Measurements from ENCODE around the gene OSBPL5. TPM values are rescaled to one million over a fixed set of nuclear protein-coding genes. Genes with fewer than 3 reads are reported as not detected.

OSBPL5 gene
- total and polyA plus RNA-seq, 9 of the 15 experiments (the other 6 are each of a cell fraction or from before 2014, with no cell fraction given): 0.06 to 14.8 (median 3.2) TPM

DNA sequence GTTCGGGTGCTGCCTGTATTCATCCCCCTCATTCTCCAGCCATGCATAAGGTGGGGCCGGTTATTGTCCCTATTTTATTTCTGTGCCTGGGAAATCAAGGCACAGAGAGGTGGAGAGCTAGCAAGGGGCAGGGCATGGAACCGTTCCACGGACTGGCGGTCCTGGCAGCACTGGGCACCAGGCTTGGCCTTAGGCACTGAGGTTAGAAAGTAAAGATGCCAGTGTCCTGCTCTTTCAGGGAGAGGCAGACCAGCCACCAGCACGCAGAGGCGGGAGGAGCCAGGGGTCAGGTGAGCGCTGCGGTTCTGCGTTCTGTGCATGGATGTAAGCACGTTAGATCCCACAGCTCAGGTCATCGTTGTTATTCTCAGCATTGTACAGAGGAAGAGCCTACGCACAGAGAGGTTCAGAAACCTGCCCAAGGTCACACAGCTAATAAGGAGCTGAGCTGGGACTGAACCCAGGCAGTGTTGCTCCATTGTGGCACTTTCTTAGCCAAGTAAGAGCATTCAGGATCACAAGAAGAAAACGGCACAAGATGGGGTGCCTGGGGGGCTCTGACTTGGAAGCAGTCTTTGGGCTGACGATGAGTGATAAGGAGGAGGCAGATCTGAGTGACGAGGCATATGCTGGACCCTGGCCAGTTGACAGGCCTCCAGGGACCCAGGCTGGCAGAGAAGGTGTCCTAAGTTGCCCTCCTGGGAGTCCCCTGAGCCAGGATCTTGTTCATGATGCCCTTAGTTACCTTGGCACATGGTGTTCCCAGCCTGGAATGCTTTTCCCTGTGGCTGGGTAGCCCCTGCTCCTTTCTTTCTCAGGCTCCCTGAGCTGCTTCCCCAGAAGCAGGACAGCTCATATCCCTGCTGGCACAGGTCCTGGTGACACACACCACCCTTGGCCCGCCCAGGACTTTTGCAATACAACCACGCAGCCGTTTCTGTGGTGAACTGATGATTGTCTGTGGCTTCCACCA is 41.1 kb downstream of the OSBPL5 start:
- no peak overlapping the region for H3K4me3 ChIP-seq
- FAIRE-seq: no peak
- in situ Hi-C loops (cut with MboI): no loop called here
- TF ChIP-seq, protein P1, sequence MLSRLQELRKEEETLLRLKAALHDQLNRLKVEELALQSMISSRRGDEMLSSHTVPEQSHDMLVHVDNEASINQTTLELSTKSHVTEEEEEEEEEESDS (CRISPR knock-in tag; IDR thresholded peaks at IDR 0.05): no peak
- TF ChIP-seq, protein P2, sequence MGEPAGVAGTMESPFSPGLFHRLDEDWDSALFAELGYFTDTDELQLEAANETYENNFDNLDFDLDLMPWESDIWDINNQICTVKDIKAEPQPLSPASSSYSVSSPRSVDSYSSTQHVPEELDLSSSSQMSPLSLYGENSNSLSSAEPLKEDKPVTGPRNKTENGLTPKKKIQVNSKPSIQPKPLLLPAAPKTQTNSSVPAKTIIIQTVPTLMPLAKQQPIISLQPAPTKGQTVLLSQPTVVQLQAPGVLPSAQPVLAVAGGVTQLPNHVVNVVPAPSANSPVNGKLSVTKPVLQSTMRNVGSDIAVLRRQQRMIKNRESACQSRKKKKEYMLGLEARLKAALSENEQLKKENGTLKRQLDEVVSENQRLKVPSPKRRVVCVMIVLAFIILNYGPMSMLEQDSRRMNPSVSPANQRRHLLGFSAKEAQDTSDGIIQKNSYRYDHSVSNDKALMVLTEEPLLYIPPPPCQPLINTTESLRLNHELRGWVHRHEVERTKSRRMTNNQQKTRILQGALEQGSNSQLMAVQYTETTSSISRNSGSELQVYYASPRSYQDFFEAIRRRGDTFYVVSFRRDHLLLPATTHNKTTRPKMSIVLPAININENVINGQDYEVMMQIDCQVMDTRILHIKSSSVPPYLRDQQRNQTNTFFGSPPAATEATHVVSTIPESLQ (CRISPR knock-in tag; IDR thresholded peaks at IDR 0.05): no peak
- TF ChIP-seq BCOR (IDR thresholded peaks at IDR 0.05): peak; percentile 76
- TF ChIP-seq, protein P3, sequence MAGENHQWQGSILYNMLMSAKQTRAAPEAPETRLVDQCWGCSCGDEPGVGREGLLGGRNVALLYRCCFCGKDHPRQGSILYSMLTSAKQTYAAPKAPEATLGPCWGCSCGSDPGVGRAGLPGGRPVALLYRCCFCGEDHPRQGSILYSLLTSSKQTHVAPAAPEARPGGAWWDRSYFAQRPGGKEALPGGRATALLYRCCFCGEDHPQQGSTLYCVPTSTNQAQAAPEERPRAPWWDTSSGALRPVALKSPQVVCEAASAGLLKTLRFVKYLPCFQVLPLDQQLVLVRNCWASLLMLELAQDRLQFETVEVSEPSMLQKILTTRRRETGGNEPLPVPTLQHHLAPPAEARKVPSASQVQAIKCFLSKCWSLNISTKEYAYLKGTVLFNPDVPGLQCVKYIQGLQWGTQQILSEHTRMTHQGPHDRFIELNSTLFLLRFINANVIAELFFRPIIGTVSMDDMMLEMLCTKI (IDR thresholded peaks at IDR 0.05; ENCODE audit: partially characterized antibody): no peak
- no peak for TF ChIP-seq SNRNP70 (optimal IDR thresholded peaks at IDR 0.05; ENCODE audit: low read depth, low read length)
- TF ChIP-seq SMAD1 (IDR thresholded peaks at IDR 0.05; ENCODE audit: low read depth, low read length, partially characterized antibody): no peak
- TF ChIP-seq BRD4 (IDR thresholded peaks at IDR 0.05): no peak
- no peak for TF ChIP-seq STAT5A (IDR thresholded peaks at IDR 0.05; ENCODE audit: borderline replicate concordance, low read length)
- TF ChIP-seq SREBF2 (CRISPR knock-in tag; IDR thresholded peaks at IDR 0.05): no peak
- no peak for TF ChIP-seq ZSCAN29 (IDR thresholded peaks at IDR 0.05)
- TF ChIP-seq, protein P4, sequence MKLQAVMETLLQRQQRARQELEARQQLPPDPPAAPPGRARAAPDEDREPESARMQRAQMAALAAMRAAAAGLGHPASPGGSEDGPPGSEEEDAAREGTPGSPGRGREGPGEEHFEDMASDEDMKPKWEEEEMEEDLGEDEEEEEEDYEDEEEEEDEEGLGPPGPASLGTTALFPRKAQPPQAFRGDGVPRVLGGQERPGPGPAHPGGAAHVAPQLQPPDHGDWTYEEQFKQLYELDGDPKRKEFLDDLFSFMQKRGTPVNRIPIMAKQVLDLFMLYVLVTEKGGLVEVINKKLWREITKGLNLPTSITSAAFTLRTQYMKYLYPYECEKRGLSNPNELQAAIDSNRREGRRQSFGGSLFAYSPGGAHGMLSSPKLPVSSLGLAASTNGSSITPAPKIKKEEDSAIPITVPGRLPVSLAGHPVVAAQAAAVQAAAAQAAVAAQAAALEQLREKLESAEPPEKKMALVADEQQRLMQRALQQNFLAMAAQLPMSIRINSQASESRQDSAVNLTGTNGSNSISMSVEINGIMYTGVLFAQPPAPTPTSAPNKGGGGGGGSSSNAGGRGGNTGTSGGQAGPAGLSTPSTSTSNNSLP (IDR thresholded peaks at IDR 0.05; ENCODE audit: borderline replicate concordance, low read depth, low read length): no peak
- TF ChIP-seq ZNF561 (CRISPR knock-in tag; conservative IDR thresholded peaks at IDR 0.05): no peak
- 0 out of 2 replicates have a peak, but pooled peaks have one; percentile 5 for TF ChIP-seq NFIC (IDR thresholded peaks at IDR 0.05)
- TF ChIP-seq FIP1L1 (IDR thresholded peaks at IDR 0.05; ENCODE audit: low read depth, low read length, poor library complexity, severe bottlenecking): no peak
- peak; percentile 76 for TF ChIP-seq RBM25 (IDR thresholded peaks at IDR 0.05; ENCODE audit: low read depth, low read length, severe bottlenecking)
- no peak for TF ChIP-seq ZNF316 (IDR thresholded peaks at IDR 0.05)
- no peak for TF ChIP-seq POU5F1 (IDR thresholded peaks at IDR 0.05; ENCODE audit: borderline replicate concordance, low read depth, low read length, partially characterized antibody)

More for the DNA sequence above, 41.1 kb downstream of the OSBPL5 start:
- DNase-seq (ENCODE audit: extremely low read depth in 1 of 4, low spot score in 3 of 4) (no peak), ATAC-seq (no peak)
- H3K4me2 ChIP-seq (ENCODE audit: insufficient read depth, low read length): no peak overlapping the region
- peaks cover 0 to 42% of the 10 kb centered on the region in 2 experiments; a peak in 1 of 5 replicates for H3K4me1 ChIP-seq (replicated peaks in 1 of 2; ENCODE audit: control insufficient read depth in 2 of 2, insufficient read depth in 2 of 2, low read length in 2 of 2)
- ChIA-PET POLR2A (no interaction called here), CTCF (ENCODE audit: low intra/inter-chr PET ratio) (no interaction called here)
- H3K9me3 ChIP-seq (replicated peaks; ENCODE audit: control insufficient read depth, insufficient read depth, low read depth, low read length): no peaks in the 10 kb centered on the region
- no peaks in the 10 kb centered on the region for H3K79me2 ChIP-seq (ENCODE audit: control insufficient read depth, insufficient read depth, low read length)
- no peak overlapping the region for H2AFZ ChIP-seq (ENCODE audit: low read depth, low read length)
- H4K20me1 ChIP-seq (replicated peaks; ENCODE audit: control insufficient read depth, insufficient read depth, low read length): 0 out of 2 replicates have a peak, but pooled peaks cover under 1% of the 10 kb centered on the region
- no peaks in the 10 kb centered on the region for H3K27me3 ChIP-seq (ENCODE audit: control insufficient read depth in 2 of 2, insufficient read depth in 2 of 2, low read length in 2 of 2)
- 76% methylated on average over 18 of the region's 19 CpGs for WGBS (ENCODE audit: insufficient coverage, low coverage, missing lambda C conversion rate)
- intact Hi-C loops (cut with micrococcal nuclease): no loop called here
- H3K9ac ChIP-seq (ENCODE audit: insufficient read depth in 1 of 2, low read depth in 2 of 2, low read length in 2 of 2): no peak overlapping the region; a peak in 1 of 4 replicates
- no TSS peak for BruUV-seq (replicated peaks)
- no peaks in the 10 kb centered on the region for H3K9me1 ChIP-seq (ENCODE audit: control insufficient read depth, insufficient read depth, low read length)
- peaks cover 20% of the 10 kb centered on the region; the same call in 1 of the 3 replicates for H3K36me3 ChIP-seq (ENCODE audit: control insufficient read depth, insufficient read depth, low read length)
- no peak overlapping the region for H3K27ac ChIP-seq (ENCODE audit: extremely low read depth, low read depth, low read length)
